Measurements from ENCODE around the gene MGARP. TPM values are rescaled to one million over a fixed set of nuclear protein-coding genes. Genes with fewer than 3 reads are reported as not detected.
A peak's percentile ranks its signal among the peaks of the same experiment; 100 is the strongest.

MGARP gene
- total and polyA plus RNA-seq, 4 donors: 0.17 to 0.87 (median 0.36) TPM

GRCh38 chr4:139267301-139267700, 12.7 kb downstream of the MGARP start:
- Histone ChIP-seq H3K4me1 (ENCODE audit: control insufficient read depth in 5 of 5, insufficient read depth in 5 of 5, low read length in 5 of 5) (peaks cover 0 to 5% (median 0%) of the 10 kb centered on the region in 5 donors), H3K9me3 (ENCODE audit: control insufficient read depth in 4 of 4, insufficient read depth in 3 of 4, low read length in 3 of 4) (no peaks in the 10 kb centered on the region), H3K27me3 (ENCODE audit: control insufficient read depth in 3 of 3, insufficient read depth in 3 of 3, low read length in 2 of 3) (no peaks in the 10 kb centered on the region), H3K36me3 (ENCODE audit: control insufficient read depth in 4 of 4, insufficient read depth in 4 of 4, low read length in 4 of 4) (no peaks in the 10 kb centered on the region), H3K27ac (ENCODE audit: low read depth in 1 of 2, low read length in 1 of 2) (no peak overlapping the region), H3K9ac (ENCODE audit: insufficient read depth in 1 of 2, low read length in 2 of 2) (no peak overlapping the region), H3K4me3 (no peak overlapping the region)
- no peak for TF ChIP-seq CTCF (IDR thresholded peaks at IDR 0.05; ENCODE audit: control extremely low read depth, extremely low read depth)
- 94 to 95% methylated on average over 1 of the region's 1 CpG for WGBS, 2 donors
- ATAC-seq (ENCODE audit: insufficient read depth, low FRiP score) (no peak), DNase-seq (no peak)

- peak overlapping the region in 1 of 2 donors; percentile 3 for H3K27ac ChIP-seq (ENCODE audit: low read depth in 1 of 2, low read length in 1 of 2)
- 18 to 22% methylated on average over 14 of the region's 14 CpGs for WGBS, 2 donors
- TF ChIP-seq CTCF (IDR thresholded peaks at IDR 0.05; ENCODE audit: control extremely low read depth, extremely low read depth): no peak
These were observed 13.3 kb downstream of the MGARP start for GRCh38 chr4:139266583-139267257.

GRCh38 chr4:139266208-139266582, 13.8 kb downstream of the MGARP start:
- WGBS, 2 donors: 3 to 7% methylated on average over 1 of the region's 1 CpG
- H3K9ac ChIP-seq (ENCODE audit: insufficient read depth in 1 of 2, low read length in 2 of 2): peak overlapping the region in 1 of 2 donors; percentile 40
- TF ChIP-seq CTCF (IDR thresholded peaks at IDR 0.05; ENCODE audit: control extremely low read depth, extremely low read depth): no peak
- peak overlapping the region in 1 of 2 donors; percentile 3 for H3K27ac ChIP-seq (ENCODE audit: low read depth in 1 of 2, low read length in 1 of 2)
- H3K9me3 ChIP-seq (ENCODE audit: control insufficient read depth in 4 of 4, insufficient read depth in 3 of 4, low read length in 3 of 4): no peaks in the 10 kb centered on the region
- no peak overlapping the region for H3K4me3 ChIP-seq
- no peaks in the 10 kb centered on the region for H3K36me3 ChIP-seq (ENCODE audit: control insufficient read depth in 4 of 4, insufficient read depth in 4 of 4, low read length in 4 of 4)
- ATAC-seq (ENCODE audit: insufficient read depth, low FRiP score) (no peak), DNase-seq (peak in 1 of 3 donors; percentile 21)
- no peaks in the 10 kb centered on the region for H3K27me3 ChIP-seq (ENCODE audit: control insufficient read depth in 3 of 3, insufficient read depth in 3 of 3, low read length in 2 of 3)
- peaks cover 0 to 5% (median 0%) of the 10 kb centered on the region in 5 donors for H3K4me1 ChIP-seq (ENCODE audit: control insufficient read depth in 5 of 5, insufficient read depth in 5 of 5, low read length in 5 of 5)

More at GRCh38 chr4:139266583-139267257, 13.3 kb downstream of the MGARP start:
- H3K9ac ChIP-seq (ENCODE audit: insufficient read depth in 1 of 2, low read length in 2 of 2): peak overlapping the region in 1 of 2 donors; percentile 40
- ATAC-seq (ENCODE audit: insufficient read depth, low FRiP score): peak; percentile 41
- no peaks in the 10 kb centered on the region for H3K27me3 ChIP-seq (ENCODE audit: control insufficient read depth in 3 of 3, insufficient read depth in 3 of 3, low read length in 2 of 3)
- H3K4me3 ChIP-seq: no peak overlapping the region
- H3K36me3 ChIP-seq (ENCODE audit: control insufficient read depth in 4 of 4, insufficient read depth in 4 of 4, low read length in 4 of 4): no peaks in the 10 kb centered on the region
- peaks cover 0 to 5% (median 0%) of the 10 kb centered on the region in 5 donors for H3K4me1 ChIP-seq (ENCODE audit: control insufficient read depth in 5 of 5, insufficient read depth in 5 of 5, low read length in 5 of 5)
- peak; percentile 20 to 58 (median 42) for DNase-seq
- H3K9me3 ChIP-seq (ENCODE audit: control insufficient read depth in 4 of 4, insufficient read depth in 3 of 4, low read length in 3 of 4): no peaks in the 10 kb centered on the region
